Iris pigment epithelial cell (primary cell): ENCODE data around the gene OTULIN.

Experiments used
- DNase-seq: peaks from one replicate; pipeline ENCODE4 v3.0.0-alpha.2; 2011; ENCODE audit warnings: low read depth

OTULIN gene

GRCh38 chr5:14720236-14720923 lies 55.9 kb downstream of the OTULIN start:
- DNase-seq = peak; percentile 91

GRCh38 chr5:14721990-14722656 lies 57.6 kb downstream of the OTULIN start:
- DNase-seq = peak; percentile 28

- DNase-seq = no peak
These were observed 58.4 kb downstream of the OTULIN start for GRCh38 chr5:14722923-14723322.

GRCh38 chr5:14723701-14724132 lies 59.2 kb downstream of the OTULIN start:
- no peak for DNase-seq

GRCh38 chr5:14724633-14725032 lies 60.1 kb downstream of the OTULIN start:
- no peak for DNase-seq

- peak; percentile 64 for DNase-seq
These were observed 61.7 kb downstream of the OTULIN start for GRCh38 chr5:14726066-14726838.

- DNase-seq = peak; percentile 74
These were observed 62.9 kb downstream of the OTULIN start for GRCh38 chr5:14727428-14727865.

GRCh38 chr5:14727928-14728458 lies 63.5 kb downstream of the OTULIN start:
- DNase-seq = no peak

GRCh38 chr5:14728459-14728938 lies 64.0 kb downstream of the OTULIN start:
- DNase-seq = no peak

- DNase-seq = no peak
These were observed 65.2 kb downstream of the OTULIN start for GRCh38 chr5:14729448-14730385.

GRCh38 chr5:14730466-14730865 lies 65.9 kb downstream of the OTULIN start:
- no peak for DNase-seq

GRCh38 chr5:14730881-14731280 lies 66.4 kb downstream of the OTULIN start:
- no peak for DNase-seq

- no peak for DNase-seq
These were observed 68.5 kb downstream of the OTULIN start for GRCh38 chr5:14732991-14733390.

- no peak for DNase-seq
These were observed 69.1 kb downstream of the OTULIN start for GRCh38 chr5:14733661-14734060.

- DNase-seq = no peak
These were observed 69.9 kb downstream of the OTULIN start for GRCh38 chr5:14734396-14734795.

GRCh38 chr5:14735944-14736343 lies 71.4 kb downstream of the OTULIN start:
- DNase-seq = no peak

- no peak for DNase-seq
These were observed 72.8 kb downstream of the OTULIN start for GRCh38 chr5:14737291-14737690.

GRCh38 chr5:14738050-14738449 lies 73.5 kb downstream of the OTULIN start:
- no peak for DNase-seq

GRCh38 chr5:14739538-14739937 lies 75.0 kb downstream of the OTULIN start:
- DNase-seq = peak; percentile 77

- DNase-seq = no peak
These were observed 75.5 kb downstream of the OTULIN start for GRCh38 chr5:14739981-14740380.

- DNase-seq = no peak
These were observed 76.6 kb downstream of the OTULIN start for GRCh38 chr5:14741131-14741530.
